SK-N-MC (cell line): ENCODE data around the gene MCC.

Experiments used
- DNase-seq: peaks from one replicate; pipeline ENCODE4 v3.0.0-alpha.2; 2011; ENCODE audit warnings: low read depth, low spot score
- H3K27ac ChIP-seq: fragments of 200-600 bp; sonication (generic); 2 replicates; pipeline ENCODE4 v1.5.1; 2016; ENCODE audit warnings: mixed run types
- H3K36me3 ChIP-seq: fragments of 200-600 bp; sonication (generic); 2 replicates; pipeline ENCODE4 v1.6.1; 2017; ENCODE audit warnings: antibody characterized with exemption, low read length, mixed read lengths; ENCODE audit not compliant: insufficient read depth
- H3K4me3 ChIP-seq: fragments of 200-600 bp; sonication (generic); 2 replicates; pipeline ENCODE4 v1.5.1; 2016
- H3K9ac ChIP-seq: fragments of 200-600 bp; sonication (generic); 2 replicates; pipeline ENCODE4 v1.8.0; 2017; ENCODE audit warnings: mixed run types, mixed read lengths; ENCODE audit not compliant: insufficient read length
- H3K9me3 ChIP-seq: fragments of 200-600 bp; sonication (generic); 2 replicates; pipeline ENCODE4 v1.6.1; 2017; ENCODE audit warnings: low read depth, mild to moderate bottlenecking, antibody characterized with exemption, low read length, moderate library complexity, mixed read lengths
- EZH2 ChIP-seq: fragments of 200-600 bp; sonication (generic); IDR thresholded peaks from one replicate; pipeline ENCODE4 v1.6.1; 2017; ENCODE audit warnings: antibody characterized with exemption
- FOXP2 ChIP-seq: optimal IDR thresholded peaks from 2 replicates; pipeline ENCODE3; 2011; ENCODE audit warnings: mild to moderate bottlenecking, moderate library complexity; ENCODE audit not compliant: insufficient read depth; ENCODE audit errors: extremely low read length, control extremely low read depth
- POLR2AphosphoS5 ChIP-seq: IDR thresholded peaks from 2 replicates; pipeline ENCODE4 v1.6.1; 2012; ENCODE audit warnings: mild to moderate bottlenecking, low read depth, low read length, borderline replicate concordance

The MCC gene

DNA sequence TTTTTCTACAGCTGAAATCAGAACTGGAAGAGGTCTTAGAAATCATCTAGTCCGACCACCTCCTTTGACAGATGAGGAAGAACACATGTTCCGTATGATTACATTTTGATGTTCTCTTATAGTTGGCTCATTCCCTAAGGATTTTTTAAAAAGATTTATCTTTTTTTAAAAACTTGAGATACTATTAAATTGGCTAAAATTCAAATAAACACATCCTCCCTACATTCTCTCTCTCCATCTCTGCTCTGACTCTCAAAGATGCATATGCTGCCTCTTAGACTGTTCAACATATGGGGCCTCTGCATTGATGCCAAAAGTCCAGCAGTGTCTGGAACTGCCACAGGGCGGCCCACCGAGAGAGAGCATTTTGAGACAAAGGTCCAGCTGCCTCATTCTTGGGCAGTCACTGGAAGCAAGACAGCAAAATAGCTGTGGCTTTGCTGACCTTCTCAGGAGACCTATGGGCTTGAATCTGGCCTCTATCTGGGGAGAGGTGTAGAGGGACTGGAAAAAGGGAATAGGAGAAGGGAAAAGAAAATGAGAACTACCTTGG, 40.7 kb downstream of the MCC start:
- Histone ChIP-seq H3K4me3 (no peak overlapping the region), H3K27ac (no peak overlapping the region), H3K9me3 (no peaks in the 10 kb centered on the region), H3K9ac (no peak overlapping the region), H3K36me3 (no peaks in the 10 kb centered on the region)
- TF ChIP-seq EZH2, result no peak
- no peak for TF ChIP-seq FOXP2
- no peak for DNase-seq

DNA sequence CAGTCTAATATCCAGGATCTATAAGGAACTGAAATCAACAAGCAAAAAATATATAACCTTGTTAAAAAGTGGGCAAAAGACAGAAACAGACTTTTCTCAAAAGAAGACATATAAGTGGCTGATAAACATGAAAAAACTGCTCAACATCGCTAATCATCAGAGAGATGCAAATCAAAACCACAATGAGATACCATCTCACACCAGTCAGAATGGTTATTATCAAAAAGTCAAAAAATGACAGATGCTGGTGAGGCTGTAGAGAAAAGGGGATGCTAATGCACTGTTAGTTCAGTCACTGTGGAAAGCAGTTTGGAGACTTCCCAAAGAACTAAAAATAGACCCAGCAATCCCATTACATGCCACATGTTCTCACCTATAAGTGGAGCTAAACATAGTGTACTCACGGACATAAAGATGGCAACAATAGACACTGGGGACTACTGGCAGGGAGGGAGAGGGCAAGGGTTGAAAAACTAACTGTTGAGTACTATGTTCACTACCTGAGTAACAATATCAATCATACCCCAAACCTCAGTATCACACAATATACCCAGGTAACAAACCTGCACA, 41.8 kb downstream of the MCC start:
- TF ChIP-seq POLR2AphosphoS5 (no peak), EZH2 (no peak), FOXP2 (no peak)
- Histone ChIP-seq H3K27ac (no peak overlapping the region), H3K9me3 (no peaks in the 10 kb centered on the region), H3K9ac (no peak overlapping the region), H3K4me3 (no peak overlapping the region), H3K36me3 (no peaks in the 10 kb centered on the region)
- DNase-seq, result no peak

DNA sequence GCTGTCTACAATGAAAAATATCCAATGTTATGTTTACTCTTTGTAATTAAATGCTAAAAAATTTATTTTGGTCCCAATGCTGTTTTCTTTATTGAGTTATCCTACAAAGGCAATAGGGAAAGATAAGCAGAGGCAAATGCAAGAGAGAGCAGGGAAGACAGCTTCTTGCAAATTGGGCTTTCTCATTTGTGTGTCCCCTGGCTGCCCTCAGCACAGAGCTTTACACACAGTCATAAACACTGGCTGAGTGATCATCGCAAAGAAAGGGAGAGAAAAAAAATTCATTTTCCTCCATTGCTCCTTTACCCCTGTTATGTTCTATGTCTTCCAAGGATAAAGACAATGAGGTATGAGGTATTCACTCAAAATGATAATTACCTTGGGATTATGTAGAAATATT, 51.1 kb downstream of the MCC start:
- Histone ChIP-seq H3K27ac (no peak overlapping the region), H3K9ac (no peak overlapping the region)

DNA sequence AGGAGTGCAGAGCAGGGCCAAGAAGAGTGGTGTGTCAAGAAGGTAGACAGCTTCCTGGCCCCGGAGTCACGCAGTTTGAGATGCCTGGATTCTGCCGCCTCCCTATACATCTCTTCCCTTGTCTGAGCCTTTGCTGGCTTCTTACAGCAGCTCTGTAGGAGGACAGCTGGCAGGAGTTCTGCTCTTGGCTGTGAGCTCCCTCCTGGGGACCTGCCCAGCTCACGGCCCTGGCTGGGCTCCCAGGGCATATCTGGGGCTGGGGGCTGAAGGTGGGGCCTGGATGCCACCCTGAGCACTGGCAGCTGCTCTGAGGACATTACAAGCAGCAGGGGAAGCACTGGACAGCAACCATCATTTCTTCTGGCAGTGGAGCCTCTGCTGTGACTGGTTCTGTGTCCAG, 52.7 kb downstream of the MCC start:
- H3K36me3 ChIP-seq, result no peaks in the 10 kb centered on the region
- DNase-seq, result no peak
- no peak overlapping the region for H3K9ac ChIP-seq
- no peak overlapping the region for H3K4me3 ChIP-seq
- no peak for TF ChIP-seq POLR2AphosphoS5
- TF ChIP-seq EZH2, result no peak
- no peak overlapping the region for H3K27ac ChIP-seq
- no peaks in the 10 kb centered on the region for H3K9me3 ChIP-seq

More for the DNA sequence above, 51.1 kb downstream of the MCC start:
- H3K9me3 ChIP-seq, result no peaks in the 10 kb centered on the region
- TF ChIP-seq POLR2AphosphoS5 (no peak), EZH2 (no peak), FOXP2 (no peak)
- DNase-seq, result no peak
- H3K36me3 ChIP-seq, result no peaks in the 10 kb centered on the region
- H3K4me3 ChIP-seq, result no peak overlapping the region

DNA sequence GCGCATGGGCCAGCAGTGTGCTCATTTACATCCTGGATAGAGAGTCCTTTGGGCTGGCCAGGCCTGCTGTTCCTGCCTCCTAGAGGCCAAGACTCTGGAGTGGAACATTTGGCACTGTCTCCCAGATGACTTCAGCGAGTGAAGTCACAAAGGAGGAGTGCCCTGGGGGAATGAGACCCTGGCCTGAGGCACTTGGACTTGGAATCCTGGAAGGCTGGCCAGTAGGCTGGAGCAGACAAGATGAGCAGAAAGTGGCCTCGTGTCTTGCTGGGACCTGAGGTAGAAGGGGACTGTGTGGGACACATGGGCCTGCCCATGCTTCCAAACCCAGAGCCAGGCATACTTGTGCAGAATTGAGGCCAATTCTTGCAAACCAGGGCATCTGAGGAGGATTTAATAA, 53.4 kb downstream of the MCC start, which contains the start of gene TSSK1B:
Gene TSSK1B, minus strand, starts transcription at position 101 of the 400 bp plus-strand sequence. CDS start 150 bp downstream, outside the sequence.
- H3K27ac ChIP-seq, result no peak within 1 kb of the TSS
- no peaks in the 10 kb centered on the region for H3K36me3 ChIP-seq
- no peak within 1 kb of the TSS for H3K4me3 ChIP-seq
- no peak for TF ChIP-seq POLR2AphosphoS5
- TF ChIP-seq EZH2, result no peak
- no peak for TF ChIP-seq FOXP2
- H3K9me3 ChIP-seq, result no peaks in the 10 kb centered on the region
- no peak for DNase-seq
- H3K9ac ChIP-seq, result no peak within 1 kb of the TSS

DNA sequence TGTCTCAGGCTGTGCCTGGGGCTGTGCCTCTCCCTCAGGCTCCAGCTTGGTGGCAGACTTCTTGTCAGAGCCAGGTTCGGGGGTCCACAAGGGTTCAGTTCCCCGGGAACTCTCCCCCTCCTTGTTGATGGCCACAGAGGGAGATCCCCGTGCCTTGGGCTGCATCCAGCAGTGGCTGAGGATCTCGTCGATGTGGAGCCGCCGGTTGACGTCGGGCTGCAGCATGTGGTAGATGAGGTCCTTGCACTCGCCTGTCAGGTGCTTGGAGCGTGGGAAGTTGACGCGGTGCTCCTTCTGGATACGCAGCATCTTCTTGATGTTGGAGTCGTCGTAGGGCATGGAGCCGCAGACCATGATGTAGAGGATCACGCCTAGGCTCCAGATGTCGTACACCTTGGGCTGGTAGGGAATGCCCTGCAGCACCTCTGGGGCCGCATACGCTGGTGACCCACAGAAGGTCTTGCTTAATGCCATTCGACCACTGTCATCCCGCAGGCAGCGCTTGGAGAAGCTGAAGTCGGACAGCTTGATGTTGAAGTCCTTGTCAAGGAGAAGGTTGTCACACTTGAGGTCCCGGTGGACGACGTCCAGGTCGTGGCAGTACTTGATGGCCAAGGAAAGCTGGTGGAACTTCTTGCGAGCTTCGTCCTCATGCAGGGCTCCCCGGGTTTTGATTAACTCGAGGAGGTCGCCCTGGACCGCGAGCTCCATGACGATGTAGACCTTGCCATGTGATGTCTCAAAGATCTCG, 54.2 kb downstream of the MCC start:
- no peak for DNase-seq
- no peak for TF ChIP-seq POLR2AphosphoS5
- no peak for TF ChIP-seq FOXP2
- TF ChIP-seq EZH2, result no peak
- Histone ChIP-seq H3K9me3 (no peaks in the 10 kb centered on the region), H3K36me3 (no peaks in the 10 kb centered on the region), H3K27ac (no peak overlapping the region), H3K9ac (no peak overlapping the region), H3K4me3 (no peak overlapping the region)

DNA sequence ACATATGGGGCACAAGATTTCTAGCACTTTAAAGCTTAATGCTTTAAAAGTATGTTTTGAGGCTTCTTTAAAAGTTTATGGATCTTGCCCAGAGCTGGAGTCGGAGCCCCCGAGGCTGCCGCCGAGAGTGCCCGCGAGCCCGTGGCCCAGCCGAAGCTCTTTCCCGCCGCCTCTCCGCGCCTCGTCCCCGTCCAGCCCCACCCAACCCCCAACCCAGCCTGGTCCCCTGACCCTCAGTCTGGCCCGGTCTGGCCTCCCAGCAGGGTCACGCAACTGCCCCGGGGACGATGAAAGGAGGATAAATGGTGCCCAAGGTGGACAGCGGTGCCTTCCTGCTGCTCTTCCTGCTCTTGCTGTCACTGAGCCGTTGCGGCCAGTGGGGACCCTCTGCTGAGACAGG, 55.2 kb downstream of the MCC start:
- Histone ChIP-seq H3K27ac (no peak overlapping the region), H3K9me3 (no peaks in the 10 kb centered on the region), H3K4me3 (no peak overlapping the region), H3K9ac (no peak overlapping the region), H3K36me3 (no peaks in the 10 kb centered on the region)
- no peak for TF ChIP-seq FOXP2
- no peak for TF ChIP-seq EZH2
- TF ChIP-seq POLR2AphosphoS5, result no peak
- DNase-seq, result no peak

DNA sequence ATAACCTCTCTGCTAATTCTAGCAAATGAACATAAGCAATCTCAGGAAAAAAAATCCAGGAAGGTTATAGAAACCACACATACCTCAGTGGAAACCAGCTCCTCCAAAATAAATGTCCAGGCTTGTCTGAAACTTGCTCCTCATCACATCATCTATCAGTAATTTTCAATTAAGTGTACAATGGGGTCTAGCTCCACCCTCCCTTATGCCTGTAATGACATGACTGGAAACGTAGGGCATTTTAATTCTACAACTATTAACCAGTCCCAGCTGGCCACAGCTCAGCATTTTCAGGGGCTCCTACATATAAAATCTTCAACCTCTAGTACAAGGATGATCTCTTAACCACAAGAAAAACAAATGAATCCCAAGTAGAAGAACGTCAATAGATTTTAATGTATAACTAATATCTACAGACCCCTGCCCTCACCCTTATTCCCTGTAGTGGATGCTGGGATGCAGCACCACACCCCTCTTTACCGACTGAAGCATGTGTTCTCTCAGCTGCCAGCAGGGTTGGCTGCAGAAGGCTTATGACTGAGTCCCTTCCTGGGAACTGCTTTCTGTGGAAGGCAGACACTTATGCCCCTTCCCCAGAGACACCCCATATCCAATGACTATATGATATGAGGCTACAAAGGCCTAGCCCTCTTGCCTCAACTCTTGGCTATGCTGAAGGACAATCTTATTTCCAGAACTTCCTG, 60.2 kb downstream of the MCC start:
- no peak for DNase-seq
- Histone ChIP-seq H3K9me3 (no peaks in the 10 kb centered on the region), H3K4me3 (no peak overlapping the region), H3K9ac (no peak overlapping the region), H3K27ac (no peak overlapping the region), H3K36me3 (no peaks in the 10 kb centered on the region)
- no peak for TF ChIP-seq FOXP2
